T-cell (primary cell): ENCODE results near the gene DDX49. TPM values are rescaled to one million over a fixed set of nuclear protein-coding genes. Genes with fewer than 3 reads are reported as not detected.
A peak's percentile ranks its signal among the peaks of the same experiment; 100 is the strongest.

Experiments used
- ATAC-seq, 4 experiments: fragments of 200-7000 bp in 3 of 4; fragments of 150-1000 bp in 1 of 4; cut with Tn5 transposase; replicated peaks in 1 of 4; 1 replicate in 3 of 4; 2 replicates in 1 of 4; pipeline ENCODE4 v1.10.0; 2021; ENCODE audit warnings: moderate library complexity in 3 of 4, mild to moderate bottlenecking in 2 of 4, moderate number of reproducible peaks in 1 of 4
- CTCF ChIA-PET, 2 donors: fragments of 300-600 bp; sonication (Branson Sonifier 250); formaldehyde crosslinking; loops; one replicate each; lab custom pipeline; 2022; ENCODE audit warnings: antibody characterized with exemption in 2 of 2; lab: Charles Lee
- POLR2A ChIA-PET, 2 donors: fragments of 300-600 bp; sonication (Branson Sonifier 250); formaldehyde crosslinking; loops; one replicate each; lab custom pipeline; 2022; ENCODE audit warnings: antibody characterized with exemption in 2 of 2; lab: Charles Lee
- DNase-seq, 35 experiments: peaks; one replicate each; pipeline versions ENCODE4 v3.0.0 to v3.0.0-alpha.2; 2013 to 2023
- H3K27ac ChIP-seq: one replicate; pipeline ENCODE4 v1.5.1; 2013; ENCODE audit warnings: low read length
- H3K27me3 ChIP-seq, 2 experiments: replicated peaks in 1 of 2; 1 replicate in 1 of 2; 2 replicates in 1 of 2; pipeline versions ENCODE4 v1.6.1 to v1.7.0; 2013; ENCODE audit warnings: low read length in 1 of 2, mixed read lengths in 1 of 2; ENCODE audit not compliant: control insufficient read depth in 2 of 2, insufficient read depth in 2 of 2; ENCODE audit errors: extremely low read depth in 1 of 2
- H3K36me3 ChIP-seq, 2 donors: 1 replicate in 1 of 2; 2 replicates in 1 of 2; pipeline versions ENCODE4 v1.6.1 to v1.7.0; 2013; ENCODE audit warnings: low read length in 1 of 2; ENCODE audit not compliant: control insufficient read depth in 2 of 2, insufficient read depth in 1 of 2; ENCODE audit errors: extremely low read depth in 1 of 2
- H3K4me1 ChIP-seq, 2 experiments: 1 replicate in 1 of 2; 2 replicates in 1 of 2; pipeline versions ENCODE4 v1.6.1 to v1.7.0; 2013; ENCODE audit warnings: low read length in 2 of 2, mixed read lengths in 1 of 2; ENCODE audit not compliant: insufficient read depth in 2 of 2, control insufficient read depth in 1 of 2; ENCODE audit errors: extremely low read depth in 1 of 2
- H3K4me3 ChIP-seq, 2 donors: 1 replicate in 1 of 2; 2 replicates in 1 of 2; pipeline versions ENCODE4 v1.5.1 to v1.7.0; 2013; ENCODE audit warnings: mild to moderate bottlenecking in 2 of 2, low read length in 1 of 2, moderate library complexity in 1 of 2; ENCODE audit not compliant: control insufficient read depth in 1 of 2; ENCODE audit errors: extremely low read depth in 1 of 2
- H3K9me3 ChIP-seq: 2 replicates; pipeline ENCODE4 v1.7.0; 2013
- H3K27ac Mint-ChIP-seq, 2 donors: one replicate each; pipeline ENCODE4 v1.8.0; 2020 to 2021; ENCODE audit warnings: mild to moderate bottlenecking in 2 of 2, mixed read lengths in 2 of 2
- H3K27me3 Mint-ChIP-seq, 2 donors: one replicate each; pipeline ENCODE4 v1.8.0; 2021 to 2022; ENCODE audit warnings: mixed read lengths in 2 of 2
- H3K36me3 Mint-ChIP-seq: one replicate; pipeline ENCODE4 v1.8.0; 2021; ENCODE audit warnings: mixed read lengths
- H3K4me1 Mint-ChIP-seq, 3 donors: one replicate each; pipeline ENCODE4 v1.8.0; 2020 to 2022; ENCODE audit warnings: mixed read lengths in 3 of 3, mild to moderate bottlenecking in 1 of 3
- H3K4me3 Mint-ChIP-seq, 3 donors: one replicate each; pipeline ENCODE4 v1.8.0; 2020 to 2022; ENCODE audit warnings: mild to moderate bottlenecking in 3 of 3, mixed read lengths in 3 of 3, moderate library complexity in 3 of 3
- H3K9me3 Mint-ChIP-seq, 3 donors: one replicate each; pipeline ENCODE4 v1.8.0; 2020 to 2022; ENCODE audit warnings: mixed read lengths in 3 of 3
- WGBS: methylation state at CpG from one replicate; pipeline ENCODE4 v1.1.5; 2013; ENCODE audit warnings: missing lambda C conversion rate; ENCODE audit not compliant: insufficient coverage; 5-methylcytosine and 5-hydroxymethylcytosine counted together
- total RNA-seq, 35 experiments: library from RNA in 6 of 35; stranded (reverse) in 6 of 35; fragments of 120-200 nt in 1 of 35; gene quantifications; one replicate each; pipeline versions ENCODE4 v1.2.1 to v1.2.4 and lab custom pipeline; 2013 to 2026

The DDX49 gene
- total RNA-seq, 5 donors from 2014 or later (not counting 1 experiment from before 2014, with no cell fraction given) = 42.4 to 55.3 (median 48.1) TPM

DNA sequence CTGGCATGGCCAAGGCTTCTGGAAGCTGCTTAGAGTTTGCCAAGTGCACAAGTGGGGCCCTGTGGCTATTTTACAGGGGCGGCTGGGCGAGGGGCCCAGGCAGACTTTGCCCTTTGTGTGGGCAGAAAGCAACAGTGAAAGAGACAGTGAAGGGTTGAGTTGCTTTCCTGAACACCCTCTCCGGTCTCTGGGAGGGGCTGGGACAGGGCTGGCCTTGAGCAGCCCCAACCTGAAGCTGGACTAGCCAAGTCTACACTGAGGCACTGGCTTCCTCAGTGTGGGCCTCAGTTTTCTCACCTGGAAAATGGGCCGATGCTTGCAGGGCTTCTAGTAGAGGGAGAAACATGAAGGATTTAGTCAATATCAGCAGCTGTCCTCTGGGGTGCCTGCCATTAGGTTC, 23.9 kb downstream of the DDX49 start:
- CTCF ChIA-PET = no interaction called here
- no peaks in the 10 kb centered on the region for H3K9me3 Mint-ChIP-seq
- no peak overlapping the region for H3K4me3 ChIP-seq
- no peaks in the 10 kb centered on the region for H3K36me3 Mint-ChIP-seq
- ATAC-seq (no peak), DNase-seq (no peak)
- H3K4me1 ChIP-seq = peaks cover 0 to 40% of the 10 kb centered on the region in 2 experiments
- peaks cover 29 to 38% of the 10 kb centered on the region in 2 donors for H3K27me3 Mint-ChIP-seq
- H3K36me3 ChIP-seq = no peaks in the 10 kb centered on the region
- peaks cover 5 to 36% (median 11%) of the 10 kb centered on the region in 3 donors for H3K4me1 Mint-ChIP-seq
- H3K27ac ChIP-seq = no peak overlapping the region
- no peaks in the 10 kb centered on the region for H3K9me3 ChIP-seq
- H3K27me3 ChIP-seq = peaks cover 0 to 64% of the 10 kb centered on the region in 2 experiments
- H3K27ac Mint-ChIP-seq = no peak overlapping the region
- POLR2A ChIA-PET = no interaction called here
- WGBS = 25% methylated on average over 1 of the region's 4 CpGs
- no peak overlapping the region for H3K4me3 Mint-ChIP-seq

DNA sequence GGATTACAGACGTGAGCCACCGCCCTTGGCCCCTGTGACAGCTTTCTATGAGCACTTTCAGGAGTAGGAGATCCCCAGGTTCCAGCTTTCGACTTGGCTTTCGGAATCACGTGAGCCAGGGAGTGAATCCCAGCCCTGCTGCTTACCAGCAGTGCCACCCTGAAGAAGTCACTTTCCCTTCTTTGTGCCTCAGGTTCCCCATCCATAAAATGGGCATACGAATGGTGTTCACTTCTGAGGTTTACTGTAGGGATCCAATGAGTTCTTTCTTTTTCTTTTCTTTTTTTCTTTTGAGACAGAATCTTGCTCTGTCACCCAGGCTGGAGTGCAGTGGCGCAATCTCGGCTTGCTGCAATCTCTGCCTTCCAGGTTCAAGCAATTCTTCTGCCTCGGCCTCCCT, 25.8 kb downstream of the DDX49 start:
- peaks cover 0 to 44% of the 10 kb centered on the region in 2 experiments for H3K4me1 ChIP-seq
- DNase-seq = no peak
- ChIA-PET POLR2A (no interaction called here), CTCF (no interaction called here)
- no peaks in the 10 kb centered on the region for H3K36me3 Mint-ChIP-seq
- WGBS = 91% methylated on average over 7 of the region's 9 CpGs
- ATAC-seq = no peak
- no peak overlapping the region for H3K27ac ChIP-seq
- H3K36me3 ChIP-seq = no peaks in the 10 kb centered on the region
- no peak overlapping the region for H3K27ac Mint-ChIP-seq
- peaks cover 0 to 52% of the 10 kb centered on the region in 2 experiments for H3K27me3 ChIP-seq
- H3K4me3 ChIP-seq = no peak overlapping the region
- no peaks in the 10 kb centered on the region for H3K9me3 Mint-ChIP-seq
- no peaks in the 10 kb centered on the region for H3K9me3 ChIP-seq
- peaks cover 0 to 28% (median 8%) of the 10 kb centered on the region in 3 donors for H3K4me1 Mint-ChIP-seq
- H3K27me3 Mint-ChIP-seq = peaks cover 21 to 24% of the 10 kb centered on the region in 2 donors
- H3K4me3 Mint-ChIP-seq = no peak overlapping the region

DNA sequence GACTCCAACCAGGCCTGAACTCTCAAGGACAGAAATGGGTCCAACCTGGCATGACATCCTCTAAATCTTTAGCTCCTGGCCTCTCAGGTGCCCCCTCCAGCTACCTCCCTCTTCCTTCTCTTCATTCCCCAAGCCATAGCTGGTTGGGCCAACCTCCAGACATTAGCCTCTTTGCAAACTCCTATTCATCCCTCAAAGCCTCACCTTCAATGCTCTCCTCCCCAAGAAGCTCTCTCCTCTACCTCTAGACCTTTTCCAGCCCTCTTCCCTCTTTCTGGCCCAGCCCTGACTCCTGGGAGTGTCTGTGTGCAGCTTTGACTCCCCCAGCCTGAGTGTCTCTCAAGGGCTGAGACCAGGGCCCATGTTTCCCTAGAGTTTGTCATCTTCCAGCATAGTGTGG, 26.8 kb downstream of the DDX49 start:
- H3K4me3 ChIP-seq = no peak overlapping the region
- Mint-ChIP-seq H3K27ac (no peak overlapping the region), H3K4me3 (no peak overlapping the region), H3K36me3 (no peaks in the 10 kb centered on the region), H3K4me1 (peaks cover 0 to 25% (median 5%) of the 10 kb centered on the region in 3 donors), H3K9me3 (no peaks in the 10 kb centered on the region), H3K27me3 (peaks cover 18 to 20% of the 10 kb centered on the region in 2 donors)
- peaks cover 0 to 37% of the 10 kb centered on the region in 2 experiments for H3K4me1 ChIP-seq
- H3K36me3 ChIP-seq = no peaks in the 10 kb centered on the region
- ChIA-PET POLR2A (no interaction called here), CTCF (no interaction called here)
- H3K9me3 ChIP-seq = no peaks in the 10 kb centered on the region
- ATAC-seq (no peak), DNase-seq (no peak)
- H3K27me3 ChIP-seq = peaks cover 0 to 46% of the 10 kb centered on the region in 2 experiments
- H3K27ac ChIP-seq = no peak overlapping the region

DNA sequence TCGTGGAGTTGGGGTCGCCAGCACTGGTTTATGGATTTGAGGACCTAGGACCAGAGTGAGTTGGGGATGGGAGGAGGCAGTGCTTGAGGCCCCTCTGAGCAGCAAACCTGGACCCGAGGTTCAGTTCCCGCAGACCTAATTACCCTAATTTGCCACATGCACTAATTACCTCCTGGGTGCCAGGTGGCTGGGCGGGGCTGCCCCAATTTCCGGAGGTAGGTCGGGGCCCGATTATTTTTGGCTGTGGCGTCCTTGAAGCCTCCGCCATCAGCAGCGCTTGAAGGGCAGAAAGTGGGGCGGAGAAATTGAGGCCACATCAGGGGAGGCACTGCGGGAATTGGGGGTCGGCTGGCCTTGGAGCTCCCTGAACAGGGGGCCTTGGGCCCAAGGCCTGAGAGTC, 27.4 kb downstream of the DDX49 start:
- Histone ChIP-seq H3K4me1 (peaks cover 0 to 31% of the 10 kb centered on the region in 2 experiments), H3K27me3 (peaks cover 0 to 40% of the 10 kb centered on the region in 2 experiments), H3K4me3 (no peak overlapping the region), H3K27ac (no peak overlapping the region), H3K36me3 (no peaks in the 10 kb centered on the region), H3K9me3 (no peaks in the 10 kb centered on the region)
- Mint-ChIP-seq H3K36me3 (no peaks in the 10 kb centered on the region), H3K9me3 (no peaks in the 10 kb centered on the region), H3K27ac (peak overlapping the region in 1 of 2 donors; percentile 55), H3K27me3 (peaks cover 13 to 15% of the 10 kb centered on the region in 2 donors), H3K4me1 (peaks cover 0 to 20% (median 2%) of the 10 kb centered on the region in 3 donors), H3K4me3 (no peak overlapping the region)
- DNase-seq = no peak
- POLR2A ChIA-PET = no interaction called here
- WGBS = 66% methylated on average over 10 of the region's 14 CpGs
- ATAC-seq = no peak
- CTCF ChIA-PET = no interaction called here

DNA sequence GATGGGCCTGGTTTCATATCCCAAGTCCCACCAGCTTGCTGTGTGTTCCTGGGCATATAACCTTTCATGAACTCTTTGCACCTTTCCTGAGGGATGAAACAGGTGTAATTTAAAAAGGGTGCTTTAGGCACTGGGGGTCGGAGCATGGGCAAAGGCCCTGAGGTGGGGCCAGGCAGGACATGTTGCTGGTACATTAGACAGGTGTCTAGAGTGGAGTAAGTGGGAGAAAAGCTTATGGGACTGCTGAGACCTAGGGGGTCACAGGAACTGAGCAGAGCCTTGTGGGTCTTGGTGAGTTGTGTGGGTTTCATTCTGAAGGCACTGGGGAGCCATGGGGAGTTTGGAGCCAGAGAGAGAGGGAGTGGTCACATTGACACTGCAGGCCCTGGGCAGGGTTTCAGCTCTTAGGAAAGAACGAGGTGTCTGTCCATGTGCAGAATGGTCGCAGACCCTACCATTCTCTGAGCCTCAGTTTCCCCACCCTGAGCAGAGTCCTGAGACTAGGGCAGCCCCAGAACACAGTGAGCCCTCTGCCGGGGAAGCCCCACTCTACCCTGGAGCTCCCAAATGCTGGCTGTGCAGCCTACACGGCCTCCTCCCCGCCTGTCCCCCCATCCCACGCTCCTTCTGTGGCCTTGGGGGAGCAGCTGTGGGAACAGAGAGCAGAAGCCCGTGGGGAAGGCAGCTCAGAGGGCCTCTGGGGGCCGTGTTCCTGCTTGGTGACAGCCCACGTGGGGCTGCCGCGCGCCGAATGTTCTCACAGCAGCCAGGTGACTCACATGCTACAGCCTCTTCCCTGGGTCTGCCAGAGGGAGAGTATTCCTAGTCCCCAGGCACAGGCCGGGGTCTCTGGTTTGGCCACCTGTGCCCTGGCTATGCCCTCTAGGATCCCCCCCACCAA, 28.8 kb downstream of the DDX49 start:
- no peaks in the 10 kb centered on the region for H3K9me3 ChIP-seq
- 60% methylated on average over 12 of the region's 15 CpGs for WGBS
- POLR2A ChIA-PET = no interaction called here
- Mint-ChIP-seq H3K4me1 (peaks cover 0 to 14% (median 2%) of the 10 kb centered on the region in 3 donors), H3K9me3 (no peaks in the 10 kb centered on the region), H3K27me3 (peaks cover 4 to 5% of the 10 kb centered on the region in 2 donors), H3K27ac (no peak overlapping the region), H3K36me3 (no peaks in the 10 kb centered on the region), H3K4me3 (no peak overlapping the region)
- H3K4me1 ChIP-seq = peaks cover 0 to 31% of the 10 kb centered on the region in 2 experiments
- CTCF ChIA-PET = no interaction called here
- H3K27ac ChIP-seq = no peak overlapping the region
- H3K27me3 ChIP-seq = peaks cover 0 to 33% of the 10 kb centered on the region in 2 experiments
- no peak for DNase-seq
- no peak overlapping the region for H3K4me3 ChIP-seq
- ATAC-seq = no peak
- H3K36me3 ChIP-seq = no peaks in the 10 kb centered on the region

DNA sequence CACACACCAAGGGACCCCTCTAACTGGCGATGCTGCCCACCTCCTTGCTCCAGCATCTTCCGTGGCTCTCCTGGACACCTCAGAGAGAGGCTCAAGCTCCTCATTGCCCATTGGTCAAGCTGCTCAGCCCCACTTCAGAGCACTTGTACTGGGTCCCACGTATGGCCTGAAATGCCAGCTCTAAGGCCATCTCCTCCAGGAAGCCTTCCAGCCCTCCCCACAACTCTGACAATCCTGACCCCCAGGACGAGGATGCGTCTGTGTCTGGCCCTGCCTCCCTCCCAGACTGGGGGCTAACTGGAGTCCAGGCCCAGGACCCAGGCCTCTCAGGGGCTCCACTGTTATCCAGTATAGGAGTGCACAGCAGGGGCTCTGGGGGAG, 29.5 kb downstream of the DDX49 start:
- H3K27me3 Mint-ChIP-seq = peaks cover 5 to 6% of the 10 kb centered on the region in 2 donors
- H3K27ac Mint-ChIP-seq = no peak overlapping the region
- H3K4me3 Mint-ChIP-seq = no peak overlapping the region
- ATAC-seq (no peak), DNase-seq (no peak)
- CTCF ChIA-PET = no interaction called here
- no peaks in the 10 kb centered on the region for H3K9me3 ChIP-seq
- H3K9me3 Mint-ChIP-seq = no peaks in the 10 kb centered on the region
- no peak overlapping the region for H3K4me3 ChIP-seq
- no peaks in the 10 kb centered on the region for H3K36me3 Mint-ChIP-seq
- H3K4me1 Mint-ChIP-seq = peaks cover 0 to 14% (median 2%) of the 10 kb centered on the region in 3 donors
- peaks cover 0 to 31% of the 10 kb centered on the region in 2 experiments for H3K4me1 ChIP-seq
- H3K27ac ChIP-seq = no peak overlapping the region
- peaks cover 0 to 34% of the 10 kb centered on the region in 2 experiments for H3K27me3 ChIP-seq
- WGBS = 83% methylated on average over 2 of the region's 5 CpGs
- POLR2A ChIA-PET = no interaction called here
- no peaks in the 10 kb centered on the region for H3K36me3 ChIP-seq
